HG03108 (cell line): ENCODE measurements around the gene GALNT14.
"Not testable (repeated sequence)": the region's sequence is repeated elsewhere in the genome, so short reads cannot be mapped to it uniquely, and the experiment has no call there.

ENCODE experiments used
- ATAC-seq: cut with Tn5 transposase; IDR thresholded peaks from one replicate; pipeline ENCODE4 v1.9.1; 2021; ENCODE audit warnings: moderate library complexity; ENCODE audit not compliant: unreplicated experiment

The GALNT14 gene, protein sequence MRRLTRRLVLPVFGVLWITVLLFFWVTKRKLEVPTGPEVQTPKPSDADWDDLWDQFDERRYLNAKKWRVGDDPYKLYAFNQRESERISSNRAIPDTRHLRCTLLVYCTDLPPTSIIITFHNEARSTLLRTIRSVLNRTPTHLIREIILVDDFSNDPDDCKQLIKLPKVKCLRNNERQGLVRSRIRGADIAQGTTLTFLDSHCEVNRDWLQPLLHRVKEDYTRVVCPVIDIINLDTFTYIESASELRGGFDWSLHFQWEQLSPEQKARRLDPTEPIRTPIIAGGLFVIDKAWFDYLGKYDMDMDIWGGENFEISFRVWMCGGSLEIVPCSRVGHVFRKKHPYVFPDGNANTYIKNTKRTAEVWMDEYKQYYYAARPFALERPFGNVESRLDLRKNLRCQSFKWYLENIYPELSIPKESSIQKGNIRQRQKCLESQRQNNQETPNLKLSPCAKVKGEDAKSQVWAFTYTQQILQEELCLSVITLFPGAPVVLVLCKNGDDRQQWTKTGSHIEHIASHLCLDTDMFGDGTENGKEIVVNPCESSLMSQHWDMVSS

DNA sequence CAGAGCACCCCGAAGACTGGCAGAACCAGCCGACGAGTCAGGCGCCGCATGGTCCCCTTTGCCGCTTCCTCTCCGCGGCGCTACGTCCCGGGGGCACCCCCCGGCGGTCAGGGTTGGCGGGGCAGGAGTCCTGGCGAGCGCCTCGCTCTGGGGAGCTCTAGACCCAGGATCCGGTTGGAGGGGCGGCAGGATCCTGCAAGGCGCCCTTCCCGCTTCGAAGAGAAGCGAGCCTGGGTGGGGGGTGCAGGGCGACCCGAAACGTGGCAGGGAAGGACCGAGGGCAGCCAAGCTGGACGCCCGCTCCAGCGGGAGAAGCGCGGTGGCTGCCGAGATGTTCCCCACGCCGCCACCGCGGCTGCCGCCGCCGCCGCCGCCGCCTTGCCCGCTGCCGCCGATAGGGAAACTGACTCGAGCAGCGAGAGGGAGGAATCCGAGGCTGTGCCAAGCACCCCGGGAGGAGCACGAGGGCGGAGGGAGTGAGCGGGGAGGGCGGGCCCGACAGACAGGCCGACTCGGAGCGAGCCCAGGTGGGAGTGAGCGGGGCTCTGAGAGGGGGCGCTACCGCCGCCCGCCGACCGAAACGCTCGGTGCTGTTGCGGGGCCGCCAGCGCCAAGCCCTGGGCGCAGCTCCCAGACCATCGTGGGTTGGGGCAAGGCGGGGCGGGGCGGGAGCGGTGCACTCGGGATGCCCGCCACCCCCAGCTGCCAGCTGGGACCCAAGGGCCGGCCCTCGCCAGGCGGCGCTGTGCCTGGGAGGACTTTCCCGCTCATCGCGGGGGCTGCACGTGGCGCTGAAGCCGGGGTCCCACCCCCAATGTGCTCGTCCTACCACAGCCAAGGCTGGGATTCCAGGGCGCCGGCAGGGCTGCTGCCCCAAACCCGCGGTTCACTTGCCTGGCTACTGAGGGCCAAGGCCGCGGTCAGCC is at the start of gene GALNT14:
TSS of gene GALNT14 (minus strand) at position 404 of the 926 bp plus-strand sequence. CDS start at position 50, 354 bp downstream.
- ATAC-seq, result no peak

DNA sequence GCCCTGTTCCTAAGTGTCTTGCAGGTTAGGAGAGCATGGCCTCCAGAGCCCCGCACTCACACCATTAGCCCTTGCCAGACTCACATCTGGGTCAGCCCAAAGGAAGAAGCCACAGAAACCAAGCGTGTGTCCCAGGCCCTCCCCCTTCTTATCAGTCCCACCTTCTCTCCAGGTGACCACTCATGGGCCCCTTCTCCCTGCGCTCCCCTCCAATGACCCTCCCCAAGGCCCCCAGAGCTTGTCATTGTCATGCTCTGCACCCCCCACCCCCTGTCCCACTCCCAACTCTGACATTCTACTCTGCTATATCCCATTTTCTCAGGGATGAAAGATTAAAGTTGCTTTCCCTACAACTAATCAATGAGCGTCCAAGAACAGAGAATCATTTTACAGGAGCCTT is 48.9 kb upstream of the GALNT14 start:
- no peak for ATAC-seq

DNA sequence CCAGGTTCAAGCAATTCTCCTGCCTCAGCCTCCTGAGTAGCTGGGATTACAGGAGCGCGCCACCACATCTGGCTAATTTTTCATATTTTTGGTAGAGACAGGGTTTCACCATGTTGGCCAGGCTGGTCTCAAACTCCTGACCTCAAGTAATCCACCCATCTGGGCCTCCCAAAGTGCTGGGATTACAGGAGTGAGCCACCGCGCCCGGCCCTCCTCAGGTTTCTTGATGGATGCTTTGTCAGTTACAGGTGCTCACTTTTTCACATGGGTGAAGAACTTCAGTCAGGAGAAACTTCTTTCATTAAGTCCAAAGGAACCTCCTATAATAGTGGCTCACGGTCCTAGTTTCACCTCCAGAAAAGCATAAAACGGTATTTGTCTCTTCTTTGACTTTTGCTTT is 45.7 kb upstream of the GALNT14 start:
- not testable (repeated sequence) for ATAC-seq

DNA sequence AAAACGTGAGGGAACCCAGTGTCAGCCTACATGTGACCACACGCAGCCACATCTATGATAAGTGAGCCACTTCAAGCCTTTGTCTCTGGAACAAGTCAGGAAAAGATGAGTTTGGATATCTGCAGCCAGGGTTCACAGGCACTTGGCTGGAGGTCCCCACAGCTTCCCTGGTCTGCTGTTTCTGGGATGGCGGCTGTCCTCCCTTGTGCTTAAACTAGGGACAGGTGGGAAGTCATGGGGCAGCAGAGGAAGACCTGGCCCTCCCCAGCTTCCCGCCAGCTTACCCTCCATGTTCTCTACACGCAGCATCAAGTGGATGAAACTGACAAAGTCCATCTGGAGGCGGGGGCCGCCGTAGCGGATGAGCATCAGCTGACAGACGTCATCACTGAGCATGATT is 38.5 kb upstream of the GALNT14 start:
- ATAC-seq, result no peak

DNA sequence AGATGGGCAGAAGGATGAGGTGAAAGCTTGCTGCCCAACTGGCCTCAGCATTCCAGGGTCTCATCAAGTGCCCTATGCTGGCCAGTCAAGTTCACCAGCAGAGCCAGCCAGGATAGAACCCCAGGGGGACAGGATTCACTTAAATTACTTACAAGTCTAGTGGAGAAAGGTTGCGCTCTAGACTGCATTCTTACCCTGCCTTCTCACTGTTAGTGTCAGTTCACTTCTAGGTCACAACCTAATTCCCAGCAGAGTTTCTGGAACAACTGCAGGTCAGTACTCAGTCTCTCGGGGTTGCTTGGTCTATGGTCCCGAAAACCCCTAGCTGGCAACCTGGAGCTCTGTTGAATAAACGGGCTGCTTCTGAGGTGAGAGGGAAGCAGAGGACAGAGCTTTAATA is 32.9 kb upstream of the GALNT14 start:
- no peak for ATAC-seq

DNA sequence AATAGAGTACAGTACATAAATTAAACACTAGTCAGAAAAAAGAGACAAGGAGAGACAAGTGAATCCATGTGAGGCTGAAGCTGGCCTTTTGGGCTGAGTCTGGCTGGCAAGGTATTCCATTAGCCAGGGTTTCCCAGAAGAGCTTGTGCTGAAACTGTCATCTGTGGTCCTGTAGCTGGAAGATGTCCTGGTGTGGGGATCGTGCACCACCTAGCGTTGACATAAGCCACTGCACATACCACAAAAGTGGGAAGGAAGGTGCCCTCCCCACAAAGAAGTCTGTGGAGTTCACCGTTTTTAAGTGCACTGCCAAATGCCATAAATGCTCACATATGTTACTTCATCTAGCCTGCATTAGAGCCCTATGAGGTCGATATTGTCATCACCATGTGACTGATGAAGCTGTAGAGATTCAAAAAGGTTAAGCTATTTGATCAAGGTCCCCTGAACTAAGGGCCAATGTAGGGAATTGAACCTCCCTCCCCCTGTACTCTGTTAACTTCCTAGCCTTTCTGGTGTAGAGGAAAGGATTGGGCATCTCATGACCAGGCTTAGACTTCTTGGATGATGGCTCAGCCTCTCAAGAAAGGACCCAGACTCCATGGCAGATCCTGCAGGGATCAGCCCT is 31.9 kb upstream of the GALNT14 start:
- peak; percentile 82 for ATAC-seq

DNA sequence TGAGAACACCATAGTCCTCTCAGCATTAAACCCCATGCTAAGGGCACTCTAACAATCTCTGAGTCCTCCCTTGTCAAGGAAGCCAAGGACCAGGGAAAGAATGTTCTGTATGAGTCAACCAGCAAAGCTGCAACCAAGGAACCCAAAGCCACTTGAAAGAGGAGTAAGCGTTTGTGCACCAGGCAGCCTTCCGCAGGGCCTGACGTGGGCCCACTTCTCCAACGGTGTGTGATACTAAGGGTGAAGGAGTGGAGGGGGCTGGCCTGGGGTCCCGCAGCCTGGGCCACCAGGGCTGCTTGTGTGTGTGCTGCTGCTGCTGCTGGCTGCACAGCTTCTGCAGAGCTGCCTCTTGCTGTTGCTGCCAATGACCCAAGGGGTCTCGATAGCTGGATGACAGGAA is 30.1 kb upstream of the GALNT14 start:
- ATAC-seq, result no peak

DNA sequence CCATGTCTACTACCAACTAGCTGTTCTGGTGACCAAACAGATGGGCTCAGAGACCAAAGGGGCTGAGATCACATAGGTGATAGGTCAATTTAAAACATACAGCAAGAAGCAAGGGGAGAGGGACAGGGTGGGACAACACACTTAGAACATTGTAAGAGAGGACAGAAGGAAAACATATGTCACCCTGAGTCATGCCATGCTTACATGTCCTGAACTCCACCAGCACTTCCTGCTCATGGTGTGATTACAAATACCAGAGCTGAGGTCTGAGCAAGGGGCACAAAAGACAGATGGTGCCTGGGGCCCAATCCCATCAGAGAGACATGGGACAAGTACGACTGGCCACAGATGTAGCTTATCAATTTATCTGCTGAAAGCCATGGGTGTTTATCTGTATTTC is 28.7 kb upstream of the GALNT14 start:
- ATAC-seq, result no peak

DNA sequence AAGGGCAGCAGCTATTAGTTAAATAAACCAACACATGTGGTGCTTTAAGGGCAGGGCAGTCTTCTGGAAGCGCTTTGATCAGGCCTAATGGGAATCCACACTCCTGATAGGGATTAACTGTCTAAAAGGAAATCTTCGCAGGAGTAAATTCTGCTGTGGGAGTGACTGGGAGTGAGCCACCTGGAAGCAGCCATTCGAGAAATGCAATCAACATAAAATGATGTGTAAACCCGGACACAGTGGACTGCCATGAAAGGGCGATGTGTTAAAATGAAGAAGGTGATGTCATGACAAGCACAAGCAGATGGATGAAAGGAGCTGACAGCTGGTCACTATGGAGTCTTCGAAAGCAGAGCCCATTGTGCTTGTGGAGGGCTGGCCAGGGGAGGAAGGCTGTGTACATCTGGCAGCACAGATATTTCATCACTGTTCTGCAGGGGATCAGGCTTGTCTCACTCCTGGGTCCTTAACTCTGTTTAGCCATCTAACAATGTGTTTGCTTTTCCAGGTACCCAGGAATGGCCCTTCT is 24.8 kb upstream of the GALNT14 start:
- no peak for ATAC-seq

DNA sequence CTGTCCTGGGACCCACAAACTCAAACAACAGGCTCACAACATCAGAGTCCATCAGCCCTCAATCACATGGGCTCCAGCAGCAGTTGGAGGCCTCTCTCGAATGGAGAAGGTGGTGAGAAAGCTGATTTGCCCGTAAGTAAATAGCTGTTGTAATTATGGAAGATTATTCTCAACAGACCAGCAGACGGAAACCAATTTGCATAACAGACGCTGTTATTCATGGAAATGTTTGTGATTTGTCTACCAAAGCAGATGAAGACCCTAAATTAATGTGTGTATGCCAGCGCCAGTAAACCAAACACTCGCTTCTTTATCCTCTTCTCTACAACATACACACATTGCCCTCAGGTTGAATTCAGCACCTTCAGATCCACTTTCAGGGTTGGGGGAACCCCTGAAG is 23.4 kb upstream of the GALNT14 start:
- no peak for ATAC-seq

DNA sequence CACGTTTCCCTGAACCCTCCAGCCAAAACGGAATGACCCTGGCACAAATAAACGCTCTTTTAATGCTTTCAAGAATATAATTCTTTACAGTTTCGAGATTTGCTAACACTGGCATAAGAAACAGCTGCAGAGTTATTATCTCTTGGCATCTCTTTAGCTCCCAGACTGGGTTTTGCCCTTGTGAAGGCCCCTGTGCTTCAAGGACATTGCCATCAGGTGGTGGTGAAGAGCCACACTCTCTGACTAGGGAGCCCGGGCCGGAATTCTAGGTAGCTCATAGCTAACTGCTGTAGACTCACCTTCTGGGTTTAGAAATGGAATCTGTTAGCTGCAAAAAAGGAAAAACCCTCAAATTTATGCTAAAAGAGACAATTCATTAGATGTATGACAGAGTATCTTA is 13.3 kb upstream of the GALNT14 start:
- no peak for ATAC-seq

DNA sequence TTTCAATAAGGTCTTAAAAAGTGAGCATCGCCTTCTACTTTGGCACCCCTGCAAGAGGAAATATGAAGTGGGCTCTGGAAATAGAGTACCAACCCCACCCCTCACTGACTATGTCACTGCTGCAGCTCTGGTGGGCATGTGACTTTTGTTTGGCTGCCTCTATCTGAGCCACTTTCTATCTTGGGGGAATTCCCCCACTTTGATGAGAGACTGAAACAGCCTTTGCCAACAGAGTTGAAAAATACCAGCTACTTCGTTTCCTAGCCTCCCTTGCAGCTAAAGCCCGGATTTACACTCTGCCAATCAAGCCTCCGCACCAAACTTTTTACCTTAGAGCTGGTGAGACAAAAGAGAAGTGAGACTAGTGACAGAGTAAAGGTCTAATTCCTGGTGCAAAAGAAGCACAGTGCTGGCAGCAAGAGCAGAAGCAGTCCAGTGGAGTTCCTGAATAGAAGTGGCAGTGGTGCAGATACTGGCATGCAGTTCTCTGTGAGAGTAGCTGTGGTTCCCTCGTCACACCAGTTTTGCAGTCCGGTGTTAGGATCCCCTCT is 12.0 kb upstream of the GALNT14 start:
- no peak for ATAC-seq

DNA sequence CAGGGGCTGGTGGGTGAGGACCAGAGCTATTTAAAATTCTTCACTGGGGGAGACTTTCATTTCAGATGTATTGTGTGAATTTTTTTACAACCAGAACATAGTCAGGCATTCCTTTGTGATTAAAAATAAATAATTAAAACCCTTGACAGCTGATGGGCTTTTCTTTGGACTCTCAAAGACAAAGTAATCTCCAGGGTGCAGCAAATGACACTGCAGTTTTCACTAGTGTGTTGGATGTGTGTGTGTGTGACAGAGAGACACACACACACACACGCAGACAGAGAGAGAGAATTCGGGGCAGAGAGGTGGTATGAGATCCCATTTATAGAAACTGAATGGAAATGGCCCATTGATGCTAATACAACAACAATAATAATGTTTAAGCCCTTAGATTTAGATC is 10.3 kb upstream of the GALNT14 start:
- no peak for ATAC-seq

DNA sequence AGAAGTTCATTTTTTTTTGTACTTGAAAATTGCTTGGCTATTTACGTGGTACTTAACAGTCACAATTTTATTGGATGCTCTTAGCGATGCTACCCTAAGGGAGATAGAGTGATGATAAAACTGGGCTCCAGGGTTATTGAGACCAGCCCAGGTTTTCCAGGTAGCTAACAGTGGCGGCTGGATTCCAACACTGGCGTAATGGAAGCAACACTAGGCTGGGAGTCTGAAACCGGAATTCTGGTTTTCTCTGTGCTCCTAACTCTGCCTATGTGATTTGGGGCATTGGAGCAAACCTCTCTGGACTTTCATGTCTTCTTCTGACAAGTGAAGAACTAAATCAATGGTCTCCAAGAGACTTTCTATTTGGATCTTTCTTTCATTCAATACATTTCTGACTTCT is 9.4 kb upstream of the GALNT14 start:
- no peak for ATAC-seq

DNA sequence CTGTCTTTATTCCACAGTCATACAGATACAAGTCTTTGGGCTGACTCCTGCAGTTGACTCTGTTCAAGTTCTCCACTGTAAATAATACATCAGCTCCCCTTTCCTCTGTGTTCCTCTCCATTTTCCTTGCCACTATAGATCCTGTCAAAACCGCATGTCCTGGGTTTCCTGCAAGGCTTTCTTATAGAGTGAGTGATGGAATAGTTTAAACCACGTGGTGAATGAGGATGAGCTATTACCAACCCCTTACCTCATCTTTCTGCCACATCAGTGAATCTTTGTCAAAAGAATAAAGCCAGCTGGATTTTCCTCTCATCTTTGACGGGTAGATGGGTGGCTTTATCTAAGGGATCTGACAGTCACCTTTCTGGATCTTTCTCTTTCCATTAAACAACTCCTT is 3.9 kb upstream of the GALNT14 start:
- ATAC-seq, result no peak

DNA sequence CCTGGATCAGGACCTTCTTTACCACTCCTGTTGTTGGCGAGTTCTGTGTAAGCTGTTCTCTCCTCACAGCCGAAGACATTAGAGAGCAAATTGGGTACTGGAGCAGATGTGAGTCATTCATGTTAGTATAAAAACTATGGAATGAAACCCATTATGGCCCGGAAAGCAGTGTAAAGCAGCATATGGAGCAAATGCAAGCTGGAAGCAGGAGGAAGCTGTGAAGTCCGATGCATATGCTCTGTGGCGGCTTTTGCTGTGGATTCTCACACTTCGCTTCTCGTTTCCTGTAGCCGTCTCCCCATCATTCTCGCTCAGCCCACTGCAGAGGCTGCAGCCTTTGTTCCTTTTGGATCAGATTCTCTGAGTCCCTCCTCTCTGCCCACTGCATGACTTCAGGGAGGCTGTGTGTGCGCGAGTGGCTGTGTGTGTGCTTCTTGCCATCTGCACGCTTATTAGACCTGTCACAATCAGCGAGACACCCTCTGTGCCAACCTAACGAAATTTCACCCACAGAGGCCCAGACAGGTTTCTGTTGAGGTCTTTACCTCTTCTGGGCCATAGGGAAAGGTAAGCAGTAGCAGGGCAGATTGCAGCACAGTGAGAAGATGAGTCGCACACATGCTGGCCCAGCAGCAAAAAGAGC is 3.3 kb upstream of the GALNT14 start:
- no peak for ATAC-seq

DNA sequence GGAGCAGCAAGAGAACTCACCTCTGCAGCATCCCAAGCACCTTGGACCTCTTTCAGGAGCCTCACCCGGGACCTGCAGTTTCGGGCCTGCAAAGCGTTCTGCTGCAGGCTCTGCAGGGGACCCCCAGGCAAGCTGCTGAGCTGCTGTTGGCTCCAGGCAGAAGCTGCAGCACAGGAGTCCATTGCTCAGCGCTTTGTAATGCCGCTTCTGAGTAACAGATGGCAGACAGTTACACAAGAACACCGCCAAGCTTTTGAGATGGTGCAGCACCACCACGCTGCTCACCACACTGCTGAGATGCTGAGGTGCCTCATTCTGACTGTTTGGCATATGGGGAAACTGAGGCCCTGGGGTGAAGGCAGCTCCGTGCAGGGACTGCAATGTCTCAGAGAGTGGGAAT is 1.9 kb upstream of the GALNT14 start:
- ATAC-seq, result no peak

DNA sequence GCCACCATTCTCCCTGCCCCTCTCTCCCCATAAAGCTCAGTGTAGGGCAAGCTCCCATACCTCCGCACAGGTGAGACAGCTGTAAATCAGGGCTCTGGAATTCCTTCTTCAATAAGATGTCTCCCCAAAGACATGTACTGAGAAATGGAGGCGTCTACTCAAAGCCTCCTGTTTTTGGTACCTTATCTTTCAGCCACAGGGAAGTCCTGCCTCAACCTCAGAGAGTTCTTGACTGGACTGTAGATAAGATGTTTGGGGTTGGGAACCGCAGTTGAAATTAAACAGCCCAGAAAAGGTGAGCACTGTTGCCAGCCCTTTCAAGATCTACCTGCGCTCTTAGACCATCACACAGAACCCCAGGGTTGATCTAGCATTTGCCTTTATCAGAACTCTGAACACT is 1.4 kb upstream of the GALNT14 start:
- ATAC-seq, result no peak

DNA sequence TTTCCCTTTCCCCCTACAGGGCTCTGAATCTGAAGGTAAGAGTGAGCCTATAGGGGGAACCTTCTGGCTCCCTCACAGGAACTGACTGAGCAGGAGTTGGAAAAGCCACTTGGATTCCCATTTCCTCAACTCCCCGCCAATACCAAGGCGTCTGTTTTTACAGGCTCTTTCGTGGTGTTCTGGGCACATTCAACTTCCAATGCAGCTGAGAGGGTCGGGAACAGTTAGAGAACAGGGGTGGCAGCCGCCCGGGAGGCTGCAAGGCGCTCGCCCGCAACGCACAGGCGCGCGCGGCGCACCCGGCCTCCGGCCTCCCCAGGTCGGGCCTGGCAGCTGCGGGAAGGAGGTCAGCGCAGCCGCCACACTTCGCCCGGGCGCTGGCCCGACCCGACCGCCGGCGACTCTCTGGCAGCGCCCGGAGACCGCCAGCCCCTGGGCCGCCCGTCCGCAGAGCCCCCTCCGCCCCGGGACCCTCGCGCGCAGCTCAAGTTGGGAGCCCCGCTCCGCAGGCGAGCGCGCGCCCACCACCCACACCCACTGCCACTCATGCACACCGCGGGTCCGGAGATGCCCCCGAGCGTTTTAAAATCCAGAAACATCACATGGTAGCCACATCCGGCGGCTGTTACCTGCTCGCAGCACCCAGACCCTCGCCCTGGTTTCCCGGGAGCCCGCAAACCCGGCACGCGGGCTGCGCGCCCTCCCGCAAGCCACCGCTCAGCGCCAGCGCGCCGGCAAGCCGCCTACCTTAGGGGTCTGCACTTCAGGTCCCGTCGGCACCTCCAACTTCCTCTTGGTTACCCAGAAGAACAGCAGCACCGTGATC is 816 bp downstream of the GALNT14 start:
- ATAC-seq, result no peak
